ENCODE data around the gene LRRC14B.
A peak's percentile ranks its signal among the peaks of the same experiment; 100 is the strongest.

Gene LRRC14B

GRCh38 chr5:189486-189885 is 1.8 kb upstream of the LRRC14B start (continued):
- TF ChIP-seq PRDM6 (tag by site-specific recombination; IDR thresholded peaks at IDR 0.05) = no peak
- no peak for TF ChIP-seq ZNF76 (tag by site-specific recombination; IDR thresholded peaks at IDR 0.05; ENCODE audit: borderline replicate concordance, low read depth)
- TF ChIP-seq ZNF114 (tag by site-specific recombination; IDR thresholded peaks at IDR 0.05) = no peak

- POLR2A ChIA-PET = interaction anchor here (1.9 kb wide), 2 partner anchors 28 to 81 kb away, joined by 6 read pairs; partner anchors contain the start of genes CCDC127, PDCD6 and SDHA
- CTCF ChIA-PET = no interaction called here
- Histone ChIP-seq H3K27ac (ENCODE audit: extremely low read depth, low read depth, low read length) (no peak overlapping the region), H3K9me3 (ENCODE audit: control insufficient read depth, insufficient read depth, low read depth, low read length) (no peaks in the 10 kb centered on the region), H3K4me3 (ENCODE audit: low read depth, low read length) (no peak overlapping the region), H3K36me3 (ENCODE audit: control insufficient read depth in 2 of 2, insufficient read depth in 1 of 2, low read length in 2 of 2) (no peaks in the 10 kb centered on the region), H3K4me1 (ENCODE audit: control insufficient read depth, insufficient read depth, low read length) (peaks cover 4% of the 10 kb centered on the region)
- no peak for TF ChIP-seq ZNF140 (tag by site-specific recombination; IDR thresholded peaks at IDR 0.05)
- TF ChIP-seq ZNF623 (tag by site-specific recombination; IDR thresholded peaks at IDR 0.05) = no peak
- no peak for TF ChIP-seq ZNF24 (tag by site-specific recombination; IDR thresholded peaks at IDR 0.05)
- no peak for TF ChIP-seq ZNF776 (tag by site-specific recombination; IDR thresholded peaks at IDR 0.05; ENCODE audit: borderline replicate concordance)
- TF ChIP-seq ZBTB49 (tag by site-specific recombination; IDR thresholded peaks at IDR 0.05; ENCODE audit: low read depth) = no peak
- TF ChIP-seq ZNF394 (tag by site-specific recombination; IDR thresholded peaks at IDR 0.05; ENCODE audit: borderline replicate concordance) = no peak
- no peak for TF ChIP-seq ZNF148 (tag by site-specific recombination; IDR thresholded peaks at IDR 0.05; ENCODE audit: borderline replicate concordance)
- TF ChIP-seq ZNF350 (tag by site-specific recombination; IDR thresholded peaks at IDR 0.05) = no peak
- no peak for TF ChIP-seq ZNF324 (tag by site-specific recombination; IDR thresholded peaks at IDR 0.05)
- TF ChIP-seq ZNF639 (tag by site-specific recombination; IDR thresholded peaks at IDR 0.05) = no peak
- no peak for TF ChIP-seq ZNF114 (tag by site-specific recombination; IDR thresholded peaks at IDR 0.05)
- no peak for TF ChIP-seq RBAK (tag by site-specific recombination; IDR thresholded peaks at IDR 0.05)
- TF ChIP-seq GLIS2 (tag by site-specific recombination; IDR thresholded peaks at IDR 0.05) = peak; percentile 31; the same call in 1 of the 2 replicates
- peak; percentile 13; the same call in 1 of the 2 replicates for TF ChIP-seq GLIS1 (tag by site-specific recombination; IDR thresholded peaks at IDR 0.05)
- TF ChIP-seq ZNF433 (tag by site-specific recombination; IDR thresholded peaks at IDR 0.05; ENCODE audit: low read depth) = no peak
Observed at GRCh38 chr5:189976-190365, 1.3 kb upstream of the LRRC14B start.
